Subcutaneous adipose tissue (tissue), 4 donors: ENCODE data around the gene HSD3B2. TPM values are rescaled to one million over a fixed set of nuclear protein-coding genes. Genes with fewer than 3 reads are reported as not detected.

Experiments
- total RNA-seq, 4 donors: library from RNA; depleted of rRNA; stranded (reverse); fragments of >200 nt; gene quantifications; one replicate each; pipeline ENCODE4 v1.1.0, GENCODE V29; 2016
- TF ChIP-seq, protein P1 (sequence below): fragments of 450-650 bp; IDR thresholded peaks from one replicate; pipeline ENCODE4 v1.5.1; 2016; ENCODE audit warnings: low read depth, mild to moderate bottlenecking, control low read depth, antibody characterized with exemption, moderate library complexity

HSD3B2 gene
- total RNA-seq, 4 donors from 2014 or later: not detected

- TF ChIP-seq, protein P1, sequence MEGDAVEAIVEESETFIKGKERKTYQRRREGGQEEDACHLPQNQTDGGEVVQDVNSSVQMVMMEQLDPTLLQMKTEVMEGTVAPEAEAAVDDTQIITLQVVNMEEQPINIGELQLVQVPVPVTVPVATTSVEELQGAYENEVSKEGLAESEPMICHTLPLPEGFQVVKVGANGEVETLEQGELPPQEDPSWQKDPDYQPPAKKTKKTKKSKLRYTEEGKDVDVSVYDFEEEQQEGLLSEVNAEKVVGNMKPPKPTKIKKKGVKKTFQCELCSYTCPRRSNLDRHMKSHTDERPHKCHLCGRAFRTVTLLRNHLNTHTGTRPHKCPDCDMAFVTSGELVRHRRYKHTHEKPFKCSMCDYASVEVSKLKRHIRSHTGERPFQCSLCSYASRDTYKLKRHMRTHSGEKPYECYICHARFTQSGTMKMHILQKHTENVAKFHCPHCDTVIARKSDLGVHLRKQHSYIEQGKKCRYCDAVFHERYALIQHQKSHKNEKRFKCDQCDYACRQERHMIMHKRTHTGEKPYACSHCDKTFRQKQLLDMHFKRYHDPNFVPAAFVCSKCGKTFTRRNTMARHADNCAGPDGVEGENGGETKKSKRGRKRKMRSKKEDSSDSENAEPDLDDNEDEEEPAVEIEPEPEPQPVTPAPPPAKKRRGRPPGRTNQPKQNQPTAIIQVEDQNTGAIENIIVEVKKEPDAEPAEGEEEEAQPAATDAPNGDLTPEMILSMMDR: no peak
These were observed 36.2 kb downstream of the HSD3B2 start for GRCh38 chr1:119451158-119451557.

- TF ChIP-seq, protein P1: no peak
These were observed 37.1 kb downstream of the HSD3B2 start for GRCh38 chr1:119452091-119452490.

DNA sequence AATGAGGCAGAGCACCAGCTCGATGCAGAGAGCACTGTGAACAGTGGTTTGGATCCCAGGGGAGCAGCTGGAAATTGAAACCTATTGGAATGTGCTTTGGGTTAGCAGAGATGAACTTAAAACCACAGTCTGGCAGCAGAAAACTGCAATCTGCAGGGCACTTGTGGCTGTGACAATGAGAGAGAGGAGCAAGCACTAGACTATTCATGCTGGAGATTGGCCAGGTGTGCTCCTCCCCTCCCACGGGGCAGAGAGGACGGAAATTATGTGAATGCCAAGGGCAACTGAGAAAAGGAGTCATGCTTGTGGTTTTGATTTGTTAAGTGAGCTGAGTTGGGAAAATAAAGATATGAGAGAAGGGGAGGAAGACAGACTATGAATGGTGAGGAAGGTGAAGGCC, 38.1 kb downstream of the HSD3B2 start:
- TF ChIP-seq, protein P1: no peak

GRCh38 chr1:119462964-119463363, 48.0 kb downstream of the HSD3B2 start:
- TF ChIP-seq, protein P1: no peak

DNA sequence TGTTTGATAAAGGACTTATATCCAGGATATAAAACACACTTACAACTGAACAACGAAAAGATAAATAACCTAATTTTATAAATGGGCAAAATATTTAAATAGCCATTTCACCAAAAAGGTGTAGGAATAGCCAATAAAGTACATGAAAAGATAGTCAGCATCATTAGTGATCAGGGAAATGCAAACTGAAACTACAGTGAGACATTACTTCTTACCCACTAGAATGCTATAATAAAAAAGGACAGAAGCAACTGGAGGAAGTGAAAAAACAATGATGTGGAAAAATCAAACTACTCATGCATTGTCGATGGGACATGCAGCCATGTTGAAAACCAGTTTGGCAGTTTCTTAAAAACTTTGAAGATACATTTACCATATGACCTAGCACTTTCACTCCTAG, 48.6 kb downstream of the HSD3B2 start:
- TF ChIP-seq, protein P1: no peak

- TF ChIP-seq, protein P1: no peak
These were observed 51.5 kb downstream of the HSD3B2 start for GRCh38 chr1:119466445-119466844.

GRCh38 chr1:119467219-119467618, 52.3 kb downstream of the HSD3B2 start:
- TF ChIP-seq, protein P1: no peak
